HCT116 (cell line): ENCODE results near the gene MPPED1. TPM values are rescaled to one million over a fixed set of nuclear protein-coding genes. Genes with fewer than 3 reads are reported as not detected.

Experiments
- ATAC-seq: fragments of 200-7000 bp; cut with Tn5 transposase; 2 replicates; pipeline ENCODE4 v1.9.1; 2020; ENCODE audit warnings: mild to moderate bottlenecking, moderate library complexity
- BruUV-seq: library from RNA; stranded (reverse); fragments of 400-500 nt; replicated peaks from 2 replicates; lab custom pipeline; 2021; lab: Mats Ljungman, UMichigan
- CTCF ChIA-PET: fragments of 300-600 bp; sonication (Branson Sonifier 250); formaldehyde crosslinking; loops from one replicate; lab custom pipeline; 2021; ENCODE audit warnings: antibody characterized with exemption; lab: Charles Lee
- POLR2A ChIA-PET: fragments of 300-600, 350-600 bp; sonication (Branson Sonifier 250); formaldehyde crosslinking; loops from one replicate; lab custom pipeline; 2021; ENCODE audit warnings: antibody characterized with exemption; lab: Charles Lee
- RAD21 ChIA-PET, 2 experiments: fragments of 300-600 bp; sonication (Branson Sonifier 250); formaldehyde crosslinking; loops; one replicate each; lab custom pipeline; 2023; ENCODE audit warnings: low total read pairs in 2 of 2; ENCODE audit not compliant: uncharacterized antibody in 2 of 2, unreplicated experiment in 2 of 2, low non-redundant PET in 1 of 2; lab: Charles Lee
- DNase-seq: peaks from one replicate; pipeline ENCODE4 v3.0.0-alpha.2; 2010; ENCODE audit warnings: low read depth, low spot score
- H2AFZ ChIP-seq: fragments of 200-600 bp; shearing (Covaris generic), sonication (generic); 2 replicates; pipeline ENCODE4 v1.6.1; 2017; ENCODE audit warnings: low read depth, mixed run types, mixed read lengths, antibody characterized with exemption, low read length; ENCODE audit not compliant: poor library complexity, severe bottlenecking
- H3K27ac ChIP-seq: 2 replicates; pipeline ENCODE4 v1.5.1; 2012; ENCODE audit warnings: low read depth, low read length
- H3K27me3 ChIP-seq: fragments of 200-600 bp; sonication (generic); 2 replicates; pipeline ENCODE4 v1.6.1; 2016; ENCODE audit warnings: mixed run types, low read length, mixed read lengths; ENCODE audit not compliant: insufficient read depth
- H3K36me3 ChIP-seq, 2 experiments: fragments of 200-500 bp in 1 of 2; fragments of 200-600 bp in 1 of 2; sonication (Bioruptor generic) in 1 of 2; sonication (generic) in 1 of 2; 2 replicates each; pipeline versions ENCODE4 v1.5.1 to v1.6.1; 2014 to 2016; ENCODE audit warnings: low read length in 2 of 2, inconsistent platforms in 1 of 2, mixed read lengths in 1 of 2, mixed run types in 1 of 2; ENCODE audit not compliant: insufficient read depth in 2 of 2, control insufficient read depth in 1 of 2
- H3K4me1 ChIP-seq, 2 experiments: fragments of 200-600 bp in 1 of 2; sonication (generic) in 1 of 2; 2 replicates each; pipeline versions ENCODE4 v1.5.1 to v1.6.1; 2012 to 2017; ENCODE audit warnings: low read length in 2 of 2, inconsistent platforms in 1 of 2, mild to moderate bottlenecking in 1 of 2, mixed read lengths in 1 of 2, mixed run types in 1 of 2, moderate library complexity in 1 of 2; ENCODE audit not compliant: insufficient read depth in 2 of 2, control insufficient read depth in 1 of 2
- H3K4me2 ChIP-seq: fragments of 200-600 bp; sonication (generic); 2 replicates; pipeline ENCODE4 v1.6.1; 2017; ENCODE audit warnings: mixed run types, low read length, mixed read lengths
- H3K4me3 ChIP-seq, 2 experiments: fragments of 200-600 bp in 1 of 2; sonication (generic) in 1 of 2; replicated peaks in 1 of 2; 2 replicates each; pipeline ENCODE4 v1.5.1; 2011 to 2016; ENCODE audit warnings: low read length in 2 of 2, control low read depth in 1 of 2, low read depth in 1 of 2, mild to moderate bottlenecking in 1 of 2, mixed read lengths in 1 of 2, mixed run types in 1 of 2
- H3K79me2 ChIP-seq: fragments of 200-600 bp; sonication (generic); 2 replicates; pipeline ENCODE4 v1.6.1; 2017; ENCODE audit warnings: mild to moderate bottlenecking, mixed run types, low read length, moderate library complexity, mixed read lengths; ENCODE audit not compliant: insufficient read depth
- H3K9ac ChIP-seq: fragments of 200-600 bp; sonication (generic); 2 replicates; pipeline ENCODE4 v1.6.1; 2016; ENCODE audit warnings: low read length, mixed read lengths
- H3K9me2 ChIP-seq: fragments of 200-600 bp; sonication (generic), shearing (Covaris generic); 2 replicates; pipeline ENCODE4 v1.6.1; 2017; ENCODE audit warnings: mixed run types, mild to moderate bottlenecking, moderate library complexity; ENCODE audit not compliant: insufficient read depth
- H3K9me3 ChIP-seq, 2 experiments: fragments of 200-500 bp in 1 of 2; fragments of 200-600 bp in 1 of 2; sonication (Bioruptor generic) in 1 of 2; sonication (generic) in 1 of 2; 2 replicates each; pipeline ENCODE4 v1.6.1; 2014 to 2017; ENCODE audit warnings: low read length in 2 of 2, mixed read lengths in 2 of 2, inconsistent platforms in 1 of 2, low read depth in 1 of 2, mild to moderate bottlenecking in 1 of 2, mixed run types in 1 of 2, moderate library complexity in 1 of 2; ENCODE audit not compliant: control insufficient read depth in 1 of 2, insufficient read depth in 1 of 2
- H4K20me1 ChIP-seq: fragments of 200-600 bp; sonication (generic), shearing (Covaris generic); 2 replicates; pipeline ENCODE4 v1.6.1; 2017; ENCODE audit warnings: mixed run types, mild to moderate bottlenecking, moderate library complexity; ENCODE audit not compliant: insufficient read depth
- CEBPB ChIP-seq: IDR thresholded peaks from 2 replicates; pipeline ENCODE4 v1.6.1; 2012; ENCODE audit warnings: low read depth
- FOSL1 ChIP-seq: IDR thresholded peaks from 2 replicates; pipeline ENCODE4 v1.6.1; 2012; ENCODE audit warnings: low read depth
- MAX ChIP-seq: IDR thresholded peaks from 2 replicates; pipeline ENCODE4 v1.6.1; 2012
- POLR2A ChIP-seq: IDR thresholded peaks from 2 replicates; pipeline ENCODE4 v1.7.0; 2011; ENCODE audit warnings: borderline replicate concordance; ENCODE audit not compliant: insufficient read depth, insufficient read length; ENCODE audit errors: extremely low read depth
- RAD21 ChIP-seq: IDR thresholded peaks from 2 replicates; pipeline ENCODE4 v1.6.1; 2012; ENCODE audit warnings: low read depth, mild to moderate bottlenecking
- YY1 ChIP-seq: IDR thresholded peaks from 2 replicates; pipeline ENCODE4 v1.6.1; 2011; ENCODE audit warnings: low read length, low read depth, moderate library complexity, mild to moderate bottlenecking; ENCODE audit not compliant: insufficient replicate concordance; ENCODE audit errors: extremely low read depth
- ZFX ChIP-seq: fragments of 450-650 bp; IDR thresholded peaks from 2 replicates; pipeline ENCODE4 v1.6.1; 2017
- ZNF274 ChIP-seq: fragments of 200-500 bp; sonication (Bioruptor generic); IDR thresholded peaks from 2 replicates; pipeline ENCODE4 v1.6.1; 2014; ENCODE audit warnings: mild to moderate bottlenecking, low read depth, low read length, inconsistent platforms
- intact Hi-C: fragments of 100-400 bp; cut with micrococcal nuclease; formaldehyde crosslinking; loops from 2 replicates; pipeline ENCODE4 v1.10.0; 2022
- total RNA-seq: library from RNA; stranded (reverse); gene quantifications from one replicate; pipeline ENCODE4 v1.2.1, GENCODE V29; 2021; ENCODE audit not compliant: unreplicated experiment
- TF ChIP-seq, protein P1 (sequence below): IDR thresholded peaks from 2 replicates; pipeline ENCODE4 v1.6.1; 2012
- TF ChIP-seq, protein P2 (sequence below): IDR thresholded peaks from 2 replicates; pipeline ENCODE4 v1.6.1; 2012; ENCODE audit warnings: low read depth
- TF ChIP-seq, protein P3 (sequence below), 3 experiments: fragments of 200-600 bp in 1 of 3; sonication (generic) in 1 of 3; IDR thresholded peaks in 2 of 3; conservative IDR thresholded peaks in 1 of 3; 2 replicates each; pipeline ENCODE4 v1.5.1; 2012 to 2017; ENCODE audit warnings: low read depth in 2 of 3, low read length in 2 of 3, antibody characterized with exemption in 1 of 3, borderline replicate concordance in 1 of 3, control low read depth in 1 of 3, mild to moderate bottlenecking in 1 of 3, mixed read lengths in 1 of 3, mixed run types in 1 of 3, moderate library complexity in 1 of 3; ENCODE audit not compliant: insufficient read depth in 1 of 3

MPPED1 gene
- total RNA-seq, 1 experiment from 2014 or later = not detected

- peaks cover 0 to 3% of the 10 kb centered on the region in 2 experiments; a peak in 1 of 4 replicates for H3K4me1 ChIP-seq
- no peak overlapping the region for H3K9ac ChIP-seq
- ATAC-seq = no peak
- H3K9me2 ChIP-seq = no peaks in the 10 kb centered on the region
- ChIA-PET RAD21 (no interaction called here), CTCF (interaction anchor here (1.1 kb wide), 1 partner anchor 407 kb away, joined by 3 read pairs; no protein-coding TSS in a partner anchor), POLR2A (no interaction called here)
- H3K9me3 ChIP-seq = no peaks in the 10 kb centered on the region
- BruUV-seq = no TSS peak
- H3K27me3 ChIP-seq = no peaks in the 10 kb centered on the region
- H3K79me2 ChIP-seq = no peaks in the 10 kb centered on the region
- no peak for TF ChIP-seq RAD21
- TF ChIP-seq CEBPB = no peak
- TF ChIP-seq POLR2A = no peak
- TF ChIP-seq FOSL1 = no peak
- TF ChIP-seq, protein P1, sequence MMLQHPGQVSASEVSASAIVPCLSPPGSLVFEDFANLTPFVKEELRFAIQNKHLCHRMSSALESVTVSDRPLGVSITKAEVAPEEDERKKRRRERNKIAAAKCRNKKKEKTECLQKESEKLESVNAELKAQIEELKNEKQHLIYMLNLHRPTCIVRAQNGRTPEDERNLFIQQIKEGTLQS = no peak
- TF ChIP-seq ZNF274 = no peak
- TF ChIP-seq ZFX = no peak
- TF ChIP-seq, protein P2, sequence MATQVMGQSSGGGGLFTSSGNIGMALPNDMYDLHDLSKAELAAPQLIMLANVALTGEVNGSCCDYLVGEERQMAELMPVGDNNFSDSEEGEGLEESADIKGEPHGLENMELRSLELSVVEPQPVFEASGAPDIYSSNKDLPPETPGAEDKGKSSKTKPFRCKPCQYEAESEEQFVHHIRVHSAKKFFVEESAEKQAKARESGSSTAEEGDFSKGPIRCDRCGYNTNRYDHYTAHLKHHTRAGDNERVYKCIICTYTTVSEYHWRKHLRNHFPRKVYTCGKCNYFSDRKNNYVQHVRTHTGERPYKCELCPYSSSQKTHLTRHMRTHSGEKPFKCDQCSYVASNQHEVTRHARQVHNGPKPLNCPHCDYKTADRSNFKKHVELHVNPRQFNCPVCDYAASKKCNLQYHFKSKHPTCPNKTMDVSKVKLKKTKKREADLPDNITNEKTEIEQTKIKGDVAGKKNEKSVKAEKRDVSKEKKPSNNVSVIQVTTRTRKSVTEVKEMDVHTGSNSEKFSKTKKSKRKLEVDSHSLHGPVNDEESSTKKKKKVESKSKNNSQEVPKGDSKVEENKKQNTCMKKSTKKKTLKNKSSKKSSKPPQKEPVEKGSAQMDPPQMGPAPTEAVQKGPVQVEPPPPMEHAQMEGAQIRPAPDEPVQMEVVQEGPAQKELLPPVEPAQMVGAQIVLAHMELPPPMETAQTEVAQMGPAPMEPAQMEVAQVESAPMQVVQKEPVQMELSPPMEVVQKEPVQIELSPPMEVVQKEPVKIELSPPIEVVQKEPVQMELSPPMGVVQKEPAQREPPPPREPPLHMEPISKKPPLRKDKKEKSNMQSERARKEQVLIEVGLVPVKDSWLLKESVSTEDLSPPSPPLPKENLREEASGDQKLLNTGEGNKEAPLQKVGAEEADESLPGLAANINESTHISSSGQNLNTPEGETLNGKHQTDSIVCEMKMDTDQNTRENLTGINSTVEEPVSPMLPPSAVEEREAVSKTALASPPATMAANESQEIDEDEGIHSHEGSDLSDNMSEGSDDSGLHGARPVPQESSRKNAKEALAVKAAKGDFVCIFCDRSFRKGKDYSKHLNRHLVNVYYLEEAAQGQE = no peak
- TF ChIP-seq, protein P3, sequence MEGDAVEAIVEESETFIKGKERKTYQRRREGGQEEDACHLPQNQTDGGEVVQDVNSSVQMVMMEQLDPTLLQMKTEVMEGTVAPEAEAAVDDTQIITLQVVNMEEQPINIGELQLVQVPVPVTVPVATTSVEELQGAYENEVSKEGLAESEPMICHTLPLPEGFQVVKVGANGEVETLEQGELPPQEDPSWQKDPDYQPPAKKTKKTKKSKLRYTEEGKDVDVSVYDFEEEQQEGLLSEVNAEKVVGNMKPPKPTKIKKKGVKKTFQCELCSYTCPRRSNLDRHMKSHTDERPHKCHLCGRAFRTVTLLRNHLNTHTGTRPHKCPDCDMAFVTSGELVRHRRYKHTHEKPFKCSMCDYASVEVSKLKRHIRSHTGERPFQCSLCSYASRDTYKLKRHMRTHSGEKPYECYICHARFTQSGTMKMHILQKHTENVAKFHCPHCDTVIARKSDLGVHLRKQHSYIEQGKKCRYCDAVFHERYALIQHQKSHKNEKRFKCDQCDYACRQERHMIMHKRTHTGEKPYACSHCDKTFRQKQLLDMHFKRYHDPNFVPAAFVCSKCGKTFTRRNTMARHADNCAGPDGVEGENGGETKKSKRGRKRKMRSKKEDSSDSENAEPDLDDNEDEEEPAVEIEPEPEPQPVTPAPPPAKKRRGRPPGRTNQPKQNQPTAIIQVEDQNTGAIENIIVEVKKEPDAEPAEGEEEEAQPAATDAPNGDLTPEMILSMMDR (IDR thresholded peaks at IDR 0.05 in 2 of 3, conservative IDR thresholded peaks at IDR 0.05 in 1 of 3; ENCODE audit: borderline replicate concordance in 1 of 3, insufficient read depth in 1 of 3, low read depth in 2 of 3, low read length in 2 of 3) = no peak
- TF ChIP-seq YY1 = no peak
- TF ChIP-seq MAX = no peak
- H3K27ac ChIP-seq = no peak overlapping the region
- DNase-seq = no peak
- intact Hi-C loops = loop anchor here (5.0 kb wide), 1 partner anchor 413 kb away; no protein-coding TSS in a partner anchor
- H2AFZ ChIP-seq = no peak overlapping the region
- H3K4me3 ChIP-seq = no peak overlapping the region
- H3K4me2 ChIP-seq = no peak overlapping the region
- H4K20me1 ChIP-seq = no peaks in the 10 kb centered on the region
- H3K36me3 ChIP-seq = no peaks in the 10 kb centered on the region
Observed at GRCh38 chr22:43389227-43389836, 22.5 kb upstream of the MPPED1 start.
